ENCODE measurements around the gene FCRL5. TPM values are rescaled to one million over a fixed set of nuclear protein-coding genes. Genes with fewer than 3 reads are reported as not detected.

Gene FCRL5
- total and polyA plus RNA-seq, 2 experiments from 2014 or later = not detected

- peaks cover 23% of the 10 kb centered on the region for H3K4me1 ChIP-seq (ENCODE audit: insufficient read depth)
- peak overlapping the region; percentile 80 for H3K27ac ChIP-seq
- no peaks in the 10 kb centered on the region for H4K20me1 ChIP-seq (ENCODE audit: insufficient read depth, poor library complexity, severe bottlenecking)
- no peaks in the 10 kb centered on the region for H3K9me2 ChIP-seq (replicated peaks; ENCODE audit: insufficient read depth)
- no peaks in the 10 kb centered on the region for H3K27me3 ChIP-seq
- H3K79me2 ChIP-seq = no peaks in the 10 kb centered on the region
- H2AFZ ChIP-seq = no peak overlapping the region
- WGBS (ENCODE audit: low lambda C conversion rate, missing lambda C conversion rate) = 67% methylated on average over 6 of the region's 6 CpGs
- no peaks in the 10 kb centered on the region for H3K36me3 ChIP-seq (replicated peaks; ENCODE audit: insufficient read depth, low read depth)
- no peaks in the 10 kb centered on the region for H3K9me3 ChIP-seq (ENCODE audit: low read depth)
- DNase-seq (ENCODE audit: low spot score) = no peak
- peak overlapping the region; percentile 68 for H3K4me2 ChIP-seq
- no peak overlapping the region for H3K4me3 ChIP-seq
- no peak for TF ChIP-seq CTCF (IDR thresholded peaks at IDR 0.05; ENCODE audit: poor library complexity)
- no peak for TF ChIP-seq EZH2phosphoT487 (IDR thresholded peaks at IDR 0.05; ENCODE audit: low read depth, severe bottlenecking, unreplicated experiment)
- TF ChIP-seq EZH2 (IDR thresholded peaks at IDR 0.05; ENCODE audit: borderline replicate concordance) = no peak
These were observed 47.7 kb downstream of the FCRL5 start for GRCh38 chr1:157504646-157505045.

- H3K79me2 ChIP-seq = no peaks in the 10 kb centered on the region
- H3K4me3 ChIP-seq = no peak overlapping the region
- peaks cover 30% of the 10 kb centered on the region for H3K4me1 ChIP-seq (ENCODE audit: insufficient read depth)
- H3K36me3 ChIP-seq (replicated peaks; ENCODE audit: insufficient read depth, low read depth) = no peaks in the 10 kb centered on the region
- no peaks in the 10 kb centered on the region for H3K27me3 ChIP-seq
- WGBS (ENCODE audit: low lambda C conversion rate, missing lambda C conversion rate) = 96% methylated on average over 8 of the region's 8 CpGs
- H2AFZ ChIP-seq = no peak overlapping the region
- H3K4me2 ChIP-seq = no peak overlapping the region
- H4K20me1 ChIP-seq (ENCODE audit: insufficient read depth, poor library complexity, severe bottlenecking) = no peaks in the 10 kb centered on the region
- no peaks in the 10 kb centered on the region for H3K9me2 ChIP-seq (replicated peaks; ENCODE audit: insufficient read depth)
- TF ChIP-seq EZH2phosphoT487 (IDR thresholded peaks at IDR 0.05; ENCODE audit: low read depth, severe bottlenecking, unreplicated experiment) (no peak), EZH2 (IDR thresholded peaks at IDR 0.05; ENCODE audit: borderline replicate concordance) (no peak), CTCF (IDR thresholded peaks at IDR 0.05; ENCODE audit: poor library complexity) (no peak)
- no peaks in the 10 kb centered on the region for H3K9me3 ChIP-seq (ENCODE audit: low read depth)
- peak overlapping the region; percentile 81 for H3K27ac ChIP-seq
- DNase-seq (ENCODE audit: low spot score) = no peak
These were observed 52.8 kb downstream of the FCRL5 start for GRCh38 chr1:157499521-157499920.

- Histone ChIP-seq H3K9me3 (ENCODE audit: low read depth) (no peaks in the 10 kb centered on the region), H4K20me1 (ENCODE audit: insufficient read depth, poor library complexity, severe bottlenecking) (no peaks in the 10 kb centered on the region), H3K27ac (peak overlapping the region; percentile 81), H3K4me2 (no peak overlapping the region), H3K79me2 (no peaks in the 10 kb centered on the region), H3K4me3 (no peak overlapping the region), H3K9me2 (replicated peaks; ENCODE audit: insufficient read depth) (no peaks in the 10 kb centered on the region), H3K36me3 (replicated peaks; ENCODE audit: insufficient read depth, low read depth) (no peaks in the 10 kb centered on the region), H2AFZ (no peak overlapping the region), H3K27me3 (no peaks in the 10 kb centered on the region), H3K4me1 (ENCODE audit: insufficient read depth) (peaks cover 30% of the 10 kb centered on the region)
- 88% methylated on average over 2 of the region's 2 CpGs for WGBS (ENCODE audit: low lambda C conversion rate, missing lambda C conversion rate)
- DNase-seq (ENCODE audit: low spot score) = no peak
- no peak for TF ChIP-seq CTCF (IDR thresholded peaks at IDR 0.05; ENCODE audit: poor library complexity)
- no peak for TF ChIP-seq EZH2phosphoT487 (IDR thresholded peaks at IDR 0.05; ENCODE audit: low read depth, severe bottlenecking, unreplicated experiment)
- TF ChIP-seq EZH2 (IDR thresholded peaks at IDR 0.05; ENCODE audit: borderline replicate concordance) = no peak
These were observed 53.6 kb downstream of the FCRL5 start for GRCh38 chr1:157498736-157499090.
